Glomerular endothelial cell (primary cell): Measurements from ENCODE around the gene CD247. TPM values are rescaled to one million over a fixed set of nuclear protein-coding genes. Genes with fewer than 3 reads are reported as not detected.

ENCODE experiments used
- DNase-seq: peaks from one replicate; pipeline ENCODE4 v3.0.0-alpha.2; 2011; ENCODE audit warnings: low read depth, low spot score; ENCODE audit errors: extremely low read depth
- total RNA-seq: library from RNA; depleted of rRNA; stranded (reverse); fragments of >200 nt; gene quantifications from 2 replicates; pipeline ENCODE4 v1.2.3, GENCODE V29; 2015

CD247 gene
- total RNA-seq, 1 donor from 2014 or later = not detected

DNA sequence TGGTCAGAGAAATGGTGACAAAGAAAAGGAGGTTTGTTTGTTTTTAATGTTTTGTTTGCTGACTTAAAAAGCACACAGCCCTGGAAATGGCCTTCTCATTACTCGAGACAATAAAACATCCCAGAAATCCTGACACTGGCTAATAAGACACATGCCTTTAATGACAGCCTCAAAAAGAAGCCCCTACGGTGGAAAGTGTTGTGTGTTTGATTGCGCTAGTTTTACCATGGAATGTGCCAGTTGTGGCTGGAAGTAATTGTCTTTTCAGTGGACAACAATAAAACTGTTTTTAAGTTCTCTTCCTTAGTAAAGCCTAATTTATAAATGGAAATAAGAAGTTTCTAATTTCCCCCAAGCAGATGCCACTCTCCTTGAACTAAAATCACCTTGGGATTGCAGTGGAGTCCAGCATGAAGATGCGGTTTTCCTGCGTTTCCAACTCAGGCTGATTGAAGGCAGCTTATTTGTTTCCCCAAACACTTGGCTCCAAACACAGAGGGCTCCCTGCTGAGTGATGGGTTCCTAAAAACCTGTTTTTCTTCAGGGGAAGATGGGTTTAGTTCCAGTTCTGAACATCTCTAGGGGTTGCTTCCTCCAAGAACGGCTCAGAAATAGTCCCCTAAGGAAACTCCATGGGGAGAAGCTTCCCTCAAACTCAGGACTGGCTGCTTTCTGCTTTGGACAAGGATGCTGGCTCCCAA, 54.3 kb downstream of the CD247 start:
- DNase-seq = no peak

DNA sequence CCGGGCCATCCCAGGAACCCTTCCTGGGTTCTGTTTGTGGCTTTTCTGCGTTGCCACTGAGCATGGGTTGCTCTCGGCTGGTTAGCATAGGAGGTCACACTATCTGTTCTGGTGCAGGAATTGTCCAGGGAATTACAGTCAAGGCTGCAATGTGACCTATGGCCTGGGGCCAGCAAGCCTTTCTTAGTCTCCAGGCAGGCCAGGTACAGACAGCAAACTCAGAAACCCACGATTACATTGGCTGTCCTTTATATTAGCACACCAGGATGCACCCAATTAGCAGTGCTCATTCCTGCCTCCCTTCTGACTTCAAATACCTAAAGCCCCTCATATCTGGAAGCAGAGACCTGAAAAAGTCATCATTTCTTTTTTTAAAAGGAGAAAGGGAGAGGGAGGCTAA, 55.2 kb downstream of the CD247 start:
- DNase-seq = no peak

DNA sequence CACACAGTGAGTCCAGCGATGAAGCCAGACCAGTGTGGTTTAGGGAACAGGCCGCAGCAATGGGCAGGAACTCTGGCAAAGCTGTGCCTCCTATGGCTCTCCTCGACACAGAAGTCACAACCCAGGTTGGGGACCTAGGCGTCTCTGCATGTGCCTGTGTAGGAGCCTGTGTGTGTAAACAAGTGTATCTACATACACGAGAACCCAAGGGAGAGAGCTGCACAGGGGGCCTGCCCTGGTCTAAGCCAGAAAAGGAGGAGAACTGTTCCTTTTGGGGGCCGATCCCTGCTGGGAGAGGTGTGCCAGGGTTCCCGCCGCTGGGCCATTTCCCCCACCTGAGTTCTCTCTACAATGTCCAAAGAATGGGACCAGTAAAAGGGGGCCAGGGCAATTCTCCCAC, 56.0 kb downstream of the CD247 start:
- no peak for DNase-seq

DNA sequence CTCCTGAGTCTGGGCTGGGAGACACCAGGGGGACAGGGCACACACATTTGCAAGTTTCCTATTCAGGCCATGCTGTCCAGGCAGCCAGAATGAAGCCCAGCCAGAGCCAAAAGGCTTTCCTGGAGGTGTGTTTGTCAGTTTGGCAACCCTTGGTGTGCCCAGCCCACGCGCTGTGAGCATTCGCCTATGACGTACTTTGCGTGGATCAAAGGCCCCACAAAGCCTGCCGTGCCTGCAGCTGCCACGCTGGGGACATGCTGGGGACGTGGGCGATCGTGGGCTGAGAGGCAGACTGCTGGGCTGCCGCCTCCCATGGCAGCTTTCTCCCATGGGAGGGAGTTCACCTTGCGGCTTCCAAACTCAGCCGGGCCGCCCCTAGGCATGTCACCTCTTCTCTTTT, 57.5 kb downstream of the CD247 start:
- DNase-seq = no peak

DNA sequence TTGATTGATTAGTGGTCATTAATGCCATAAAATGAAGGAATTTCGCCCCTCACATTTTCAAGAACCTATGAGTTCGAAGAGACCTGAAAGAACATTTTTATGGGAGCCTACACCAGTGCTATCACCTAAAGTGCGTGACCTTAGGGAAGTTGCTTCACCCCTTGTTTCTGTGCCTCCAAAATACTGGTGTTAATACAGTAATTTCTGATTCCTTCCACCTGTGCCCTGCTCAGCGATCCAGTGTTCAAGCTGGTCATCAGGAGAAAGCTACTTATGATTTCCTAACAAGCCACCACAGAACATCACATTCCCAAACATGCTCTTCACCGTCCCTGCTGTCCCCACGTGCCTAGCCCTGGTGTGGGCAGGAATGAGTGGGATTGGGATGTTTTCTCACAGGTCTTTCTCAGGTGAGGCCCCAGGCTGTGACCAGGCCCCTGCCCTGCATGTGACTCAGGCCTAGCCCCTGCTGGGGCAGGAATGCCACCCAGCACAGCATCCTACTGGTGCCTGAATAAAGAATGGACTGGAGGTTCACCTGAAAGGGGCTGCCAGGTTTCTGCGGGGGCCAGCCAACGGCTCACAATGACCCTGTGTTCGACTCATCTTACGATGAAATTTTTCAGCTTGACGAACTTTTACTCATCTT, 60.3 kb downstream of the CD247 start:
- DNase-seq = no peak

DNA sequence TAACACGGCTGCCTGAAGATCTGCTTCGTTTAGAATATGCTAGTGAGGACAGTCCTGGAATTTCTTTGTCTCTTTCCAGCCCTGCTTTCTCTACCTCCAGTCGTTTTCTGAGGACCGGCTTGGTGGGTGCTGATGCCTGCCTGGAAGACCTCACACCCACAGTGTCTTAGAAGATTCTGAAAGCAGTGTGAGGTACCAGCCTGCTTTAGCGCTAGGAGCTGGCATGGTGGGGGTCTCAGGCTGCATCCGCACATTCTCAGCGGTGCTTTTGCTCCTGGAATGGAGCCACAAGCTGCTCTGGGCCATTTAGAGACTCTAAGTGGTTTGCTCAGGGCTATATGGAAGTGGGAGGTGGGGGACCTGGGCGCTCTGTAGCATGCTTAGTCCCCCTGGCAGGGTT, 61.4 kb downstream of the CD247 start:
- no peak for DNase-seq

DNA sequence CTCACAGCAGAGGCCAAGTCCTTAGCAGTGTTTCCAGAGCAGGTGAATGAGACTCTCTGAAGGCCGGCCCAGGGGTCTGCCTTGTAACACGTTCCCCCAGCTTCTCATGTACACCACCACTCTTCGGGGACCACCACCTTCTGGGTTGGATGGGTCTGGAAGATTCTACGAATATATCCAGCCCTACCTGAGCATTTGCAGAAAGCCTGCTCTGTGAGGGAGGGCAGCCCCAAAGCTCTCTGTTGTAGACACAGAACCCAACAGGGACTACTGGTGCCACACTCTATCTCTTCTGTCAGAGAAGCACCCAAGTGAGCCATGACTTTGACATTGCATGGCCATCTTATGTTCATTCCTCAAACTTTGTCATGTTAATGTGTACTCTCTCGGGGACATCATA, 61.8 kb downstream of the CD247 start:
- DNase-seq = no peak

DNA sequence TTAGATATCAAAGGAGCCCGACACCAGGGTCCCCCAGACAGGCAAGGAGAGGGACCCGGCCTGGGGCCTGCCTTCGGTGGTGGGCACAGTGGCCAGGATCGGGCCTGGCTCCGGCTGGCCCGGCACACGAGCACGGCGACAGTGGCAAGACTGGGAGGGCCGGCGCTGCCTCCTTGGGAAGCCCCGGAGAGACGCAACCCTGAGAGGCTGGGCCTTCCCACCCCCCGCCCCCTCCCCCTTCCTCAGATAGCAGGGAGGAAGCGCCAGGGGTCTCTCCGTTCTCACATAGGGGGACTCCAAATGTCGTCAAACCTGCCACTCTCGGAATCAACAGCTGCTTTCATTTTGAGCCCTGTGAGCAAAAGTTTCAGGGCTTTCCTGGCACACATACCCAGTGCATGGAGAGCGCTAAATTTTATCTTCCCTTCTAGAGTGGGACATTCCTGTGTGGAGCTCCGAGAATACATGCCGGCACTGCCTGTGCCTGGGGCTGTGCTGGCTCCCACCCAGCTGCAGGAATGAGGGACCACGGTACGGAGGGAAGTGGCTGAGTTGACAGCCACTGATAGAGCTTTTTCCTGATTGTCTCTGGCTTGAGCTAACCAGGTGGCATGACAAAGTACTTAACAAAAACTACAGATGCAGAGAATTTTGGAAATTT, 62.4 kb downstream of the CD247 start:
- DNase-seq = no peak

DNA sequence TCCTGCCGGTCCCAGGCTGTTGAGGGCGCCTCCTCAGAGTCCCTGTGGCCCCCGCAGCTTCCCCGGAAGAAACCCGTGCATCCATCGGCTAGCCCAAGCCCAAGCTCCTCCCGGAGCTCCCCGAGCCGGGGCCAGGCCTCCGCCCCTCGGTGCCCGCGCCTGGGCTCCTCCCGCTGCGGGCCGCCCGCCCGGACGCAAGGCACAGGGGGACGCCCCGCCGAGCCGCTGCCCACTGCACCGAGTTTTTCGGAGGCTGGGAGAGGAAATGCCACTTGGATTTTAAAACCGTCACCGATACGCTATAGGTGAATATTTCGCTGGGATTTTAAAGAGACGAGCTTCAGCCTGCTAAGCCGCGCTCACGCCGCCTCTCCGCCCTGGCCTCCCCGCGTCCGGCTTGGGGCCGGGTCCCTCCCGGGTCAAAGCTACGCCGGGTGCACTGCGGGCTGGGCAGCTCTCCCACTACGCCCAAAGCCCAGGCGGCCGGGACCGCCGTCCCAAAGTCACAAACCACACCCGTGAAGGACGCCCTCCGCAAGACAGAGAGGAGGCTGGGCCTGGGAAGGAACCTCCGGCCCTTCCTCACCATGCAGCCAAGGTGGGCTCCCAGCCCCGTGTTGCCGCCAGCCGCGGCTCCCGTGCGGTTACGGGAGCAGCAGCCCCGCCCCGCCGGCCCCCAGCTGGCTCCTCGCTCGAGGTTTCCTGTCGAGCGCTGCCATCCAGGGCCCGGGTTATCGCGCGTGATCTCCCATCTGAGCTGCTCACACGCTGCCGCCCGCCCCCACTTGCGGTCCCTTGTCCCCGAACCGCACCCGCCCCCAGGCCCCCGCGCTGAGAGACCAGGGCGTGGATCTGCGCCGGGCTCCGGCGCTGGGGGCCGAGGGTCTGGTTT, 63.2 kb downstream of the CD247 start:
- DNase-seq = no peak

DNA sequence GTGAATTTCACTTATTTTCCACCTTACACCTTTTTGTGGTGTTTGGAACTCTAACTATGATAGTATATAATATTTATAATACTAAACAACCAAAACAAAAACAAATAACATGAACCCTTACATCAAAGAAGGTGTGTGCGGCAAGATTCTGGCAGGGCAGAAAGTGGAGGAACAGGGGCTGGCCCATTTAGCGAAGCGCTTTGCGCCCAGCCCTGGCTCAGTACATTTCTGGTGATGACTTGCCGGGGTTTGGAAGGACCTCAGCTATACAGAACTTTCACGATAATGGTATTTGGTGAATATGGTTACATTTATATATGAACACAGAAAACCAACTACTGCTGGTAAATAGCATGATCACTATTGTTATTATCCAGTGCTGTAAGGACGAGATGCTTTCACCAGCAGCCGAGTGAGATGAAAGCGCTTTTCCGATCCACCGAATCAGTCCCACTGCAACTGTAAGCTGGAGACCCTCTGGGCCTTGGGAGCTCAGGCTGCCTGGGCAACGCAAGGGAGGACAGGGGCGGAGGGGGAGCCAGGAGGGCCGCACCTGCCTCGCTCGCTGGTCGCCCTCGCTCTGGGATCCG, 63.9 kb downstream of the CD247 start:
- no peak for DNase-seq

DNA sequence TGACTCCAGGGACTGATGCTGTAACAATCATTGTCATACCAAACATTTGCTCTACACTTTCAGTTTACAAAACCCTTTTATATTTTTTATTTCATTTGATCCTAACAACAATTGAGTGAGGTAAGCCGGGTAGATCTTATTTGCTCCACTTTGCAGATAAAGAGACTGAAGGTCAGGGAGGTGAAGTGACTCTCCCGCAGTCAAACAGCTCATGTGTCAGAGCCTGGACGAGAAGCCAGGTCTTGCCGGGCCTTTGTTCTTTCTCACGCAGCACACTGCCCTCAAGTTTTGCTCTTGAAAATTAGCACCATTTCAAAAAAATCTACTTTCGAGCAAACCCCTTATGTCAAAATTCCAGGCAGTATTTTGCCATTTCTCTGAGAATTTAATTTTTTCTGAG, 65.2 kb downstream of the CD247 start:
- DNase-seq = no peak

DNA sequence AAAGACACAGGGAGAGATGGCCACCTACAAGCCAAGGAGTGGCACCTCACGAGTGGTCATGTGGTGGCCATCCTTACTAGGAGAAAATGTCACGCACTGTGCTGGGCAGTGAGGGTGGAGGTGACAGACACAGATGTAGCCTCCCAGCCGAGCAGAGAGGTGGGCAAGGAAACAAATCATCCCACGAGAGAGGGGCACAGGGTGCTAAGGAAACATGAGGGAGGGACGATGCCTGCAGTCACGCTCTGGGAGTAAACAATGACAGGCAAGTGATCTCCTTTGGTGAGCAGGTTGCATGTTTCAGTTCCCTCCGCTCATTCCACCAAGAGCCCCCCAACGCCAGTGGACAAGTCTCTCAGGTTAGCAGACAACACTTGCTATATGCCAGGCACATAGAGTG, 65.8 kb downstream of the CD247 start:
- no peak for DNase-seq

DNA sequence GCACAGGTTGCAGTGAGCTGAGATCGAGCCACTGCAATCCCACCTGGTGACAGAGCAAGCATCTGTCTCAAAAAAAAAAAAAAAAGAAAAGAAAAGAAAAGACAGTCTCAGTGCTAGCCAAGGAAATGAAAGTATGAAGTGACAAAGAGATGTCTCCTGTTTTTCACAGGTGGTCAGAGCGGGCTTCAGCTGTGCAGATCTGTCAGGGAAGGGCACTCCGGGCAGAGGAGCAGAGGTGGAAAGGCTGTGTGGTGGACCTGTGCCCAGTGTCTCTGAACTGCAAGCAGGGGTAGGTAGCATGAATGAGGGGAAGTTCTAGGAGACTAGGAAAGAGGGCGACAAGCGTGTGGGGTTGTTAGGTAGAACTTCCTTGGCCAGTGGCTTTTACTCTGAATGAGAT, 67.5 kb downstream of the CD247 start:
- DNase-seq = no peak

DNA sequence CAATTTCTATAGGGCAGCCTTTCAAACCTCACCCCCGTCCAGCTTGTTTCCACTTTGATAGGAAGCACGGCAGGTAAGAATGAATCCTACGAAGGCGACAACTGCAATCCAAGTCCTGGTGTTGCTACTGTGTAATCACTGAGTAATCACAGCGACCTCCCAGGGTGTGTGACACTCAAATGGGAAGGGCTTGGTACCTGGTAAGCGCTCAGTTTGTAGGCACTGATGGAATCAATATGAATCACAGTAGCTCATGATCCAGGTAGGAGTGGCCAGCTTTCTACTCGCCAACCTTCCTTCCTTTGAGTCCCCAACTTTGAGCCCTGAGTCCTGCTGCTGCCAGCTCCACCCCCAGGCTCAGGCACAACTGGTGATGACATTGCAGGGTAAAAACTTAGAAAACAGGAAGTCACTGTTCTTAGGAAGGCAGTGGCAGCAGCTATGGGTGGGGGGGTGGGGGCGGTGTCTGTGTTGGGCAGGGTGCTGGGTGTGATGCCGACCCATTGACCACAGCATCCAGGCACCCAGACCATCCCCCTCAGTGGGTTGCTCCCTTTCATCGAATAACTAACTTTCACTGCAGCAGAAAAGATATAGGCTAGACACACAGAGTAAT, 70.7 kb downstream of the CD247 start:
- DNase-seq = no peak

DNA sequence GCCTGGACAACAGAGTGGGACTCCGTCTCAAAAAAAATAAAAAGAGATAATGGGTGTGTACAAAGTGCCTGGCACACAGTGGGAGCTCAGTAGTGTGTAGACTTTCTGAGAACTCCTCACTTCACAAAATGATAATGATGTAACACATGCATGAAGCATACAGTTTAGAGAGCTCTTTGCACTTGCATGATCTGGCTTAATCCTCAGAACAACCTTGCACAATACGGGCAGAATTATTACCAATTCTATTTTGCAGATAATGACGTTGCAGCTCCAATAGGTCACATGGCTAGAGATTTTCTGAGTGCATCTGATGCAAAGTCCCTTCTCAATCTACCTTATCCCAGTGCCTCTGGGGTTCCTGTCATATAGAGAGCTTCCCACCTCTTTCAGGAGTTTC, 71.4 kb downstream of the CD247 start:
- DNase-seq = no peak

DNA sequence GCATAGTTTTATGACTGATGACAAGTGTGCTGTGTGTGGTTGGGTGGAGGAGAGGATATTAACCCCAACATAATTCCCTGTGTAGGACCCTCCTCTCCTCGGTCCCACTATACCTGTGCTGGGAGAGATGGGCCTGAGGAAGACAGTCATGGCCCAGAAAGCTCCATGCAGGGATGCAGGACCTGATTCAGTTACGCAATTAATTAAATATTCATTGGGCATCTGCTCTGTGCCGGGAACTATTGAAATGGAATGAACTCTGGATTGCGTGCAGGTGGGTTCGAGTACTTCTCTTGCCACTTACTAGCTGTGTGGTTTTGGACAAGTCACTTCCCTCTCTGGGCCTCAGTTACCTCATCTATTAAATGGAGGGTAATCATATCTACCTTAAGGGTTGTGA, 74.6 kb downstream of the CD247 start:
- DNase-seq = no peak

DNA sequence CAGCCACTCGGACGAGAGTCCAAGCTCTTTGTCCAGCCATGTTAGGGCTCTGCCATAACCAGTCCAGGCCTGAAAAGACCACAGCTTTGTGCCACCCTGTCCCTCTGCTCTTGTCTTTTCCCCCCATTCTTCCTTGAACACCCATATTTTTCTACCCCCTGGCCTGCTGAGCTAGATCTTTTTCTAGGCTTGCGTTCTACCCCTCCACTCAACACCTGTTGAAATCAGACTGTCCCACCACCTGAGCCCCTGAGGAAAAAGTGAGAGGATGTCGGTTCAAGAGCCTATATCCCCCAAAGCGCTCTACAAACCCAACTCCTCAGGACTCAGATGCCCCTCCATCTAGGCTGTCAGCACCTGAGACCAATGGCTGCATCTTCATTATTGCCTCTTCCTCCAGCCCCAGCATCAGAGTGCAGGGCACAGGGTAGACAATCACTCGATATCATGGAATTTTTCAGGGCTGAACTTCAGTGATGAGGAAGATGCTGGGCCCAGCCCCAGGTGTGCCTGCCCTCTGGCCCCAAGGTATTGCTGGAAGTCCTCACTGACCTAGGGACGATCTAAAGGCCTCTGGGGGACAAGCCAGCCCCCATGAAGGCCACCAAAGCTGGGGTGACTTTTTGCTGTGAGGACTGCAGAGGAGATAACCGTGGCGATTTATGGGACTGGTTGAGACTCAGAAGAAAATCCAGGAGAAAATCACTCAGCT, 75.3 kb downstream of the CD247 start:
- DNase-seq = no peak

DNA sequence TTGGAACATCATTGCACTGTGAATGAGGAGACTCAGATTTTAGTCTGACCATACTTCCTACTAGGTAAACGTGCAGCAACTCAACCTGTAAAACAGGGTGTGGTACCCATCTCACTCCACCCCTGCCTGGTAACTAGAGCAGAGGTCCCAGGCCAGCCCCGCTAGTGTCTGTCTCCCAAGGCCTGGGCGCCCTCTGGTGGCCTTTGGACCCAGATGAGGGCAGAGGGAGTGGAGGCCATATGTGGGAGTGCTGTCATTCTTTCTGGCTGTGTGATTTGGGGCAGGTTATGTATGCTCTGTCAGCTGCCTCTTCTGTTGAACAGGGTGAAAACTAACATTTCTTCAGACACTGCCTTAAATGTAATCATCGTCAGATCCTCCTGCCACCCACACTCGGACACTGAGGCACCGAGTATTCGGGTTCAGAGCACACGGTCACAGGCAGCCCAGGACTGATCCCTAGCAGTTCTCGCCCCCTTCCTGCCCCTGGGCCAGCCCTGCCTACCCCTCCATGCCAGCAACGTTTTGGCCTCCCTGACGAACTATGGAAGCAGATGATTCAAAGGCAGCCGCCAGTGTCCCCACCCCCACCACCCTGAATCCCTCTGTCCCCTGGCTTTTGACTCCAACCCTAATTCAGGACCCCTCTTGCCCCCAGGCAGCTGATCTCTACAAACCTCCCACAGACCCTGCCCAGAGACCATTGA, 76.0 kb downstream of the CD247 start:
- DNase-seq = peak; percentile 22

DNA sequence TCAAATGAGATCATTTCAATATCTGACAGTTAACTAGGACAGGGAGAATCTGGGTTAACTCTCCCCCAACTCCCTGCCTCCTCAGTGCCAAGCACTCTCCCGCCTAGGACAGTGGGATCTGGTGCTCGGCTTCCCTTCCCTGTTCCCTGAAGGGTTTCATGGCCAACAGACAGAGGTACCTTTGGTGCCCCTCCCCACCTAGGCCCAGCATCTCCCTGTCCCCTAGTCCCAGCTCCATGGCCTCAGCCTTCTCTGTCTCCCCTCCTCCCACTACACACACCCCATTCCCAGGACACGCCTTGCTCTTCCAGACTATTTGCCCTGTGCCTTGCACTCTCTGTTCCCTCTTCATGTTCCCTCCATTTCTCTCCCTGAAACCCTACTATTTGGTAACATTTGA, 77.1 kb downstream of the CD247 start:
- DNase-seq = no peak
